H1 (cell line): ENCODE results near the gene ARMC6. TPM values are rescaled to one million over a fixed set of nuclear protein-coding genes. Genes with fewer than 3 reads are reported as not detected.

Experiments used
- BRCA1 ChIP-seq: IDR thresholded peaks from 2 replicates; pipeline ENCODE4 v1.6.1; 2012; ENCODE audit warnings: low read depth, low read length, improper control_type of control experiment
- EGR1 ChIP-seq: IDR thresholded peaks from 2 replicates; pipeline ENCODE4 v1.6.1; 2011; ENCODE audit warnings: low read depth, low read length, borderline replicate concordance
- EP300 ChIP-seq, 2 experiments: IDR thresholded peaks; 1 replicate in 1 of 2; 2 replicates in 1 of 2; pipeline ENCODE4 v1.6.1; 2011 to 2012; ENCODE audit warnings: low read depth in 2 of 2, low read length in 2 of 2, mild to moderate bottlenecking in 2 of 2, borderline replicate concordance in 1 of 2, inconsistent platforms in 1 of 2, moderate library complexity in 1 of 2
- HDAC2 ChIP-seq, 2 experiments: fragments of 300-600 bp in 1 of 2; sonication (generic) in 1 of 2; IDR thresholded peaks; 2 replicates each; pipeline ENCODE4 v1.6.1; 2011 to 2012; ENCODE audit warnings: low read depth in 2 of 2, low read length in 2 of 2, mild to moderate bottlenecking in 2 of 2, moderate library complexity in 2 of 2, borderline replicate concordance in 1 of 2, inconsistent platforms in 1 of 2
- POLR2A ChIP-seq, 2 experiments: IDR thresholded peaks; 1 replicate in 1 of 2; 2 replicates in 1 of 2; pipeline ENCODE4 v1.6.1; 2011; ENCODE audit warnings: low read depth in 2 of 2, low read length in 2 of 2, mild to moderate bottlenecking in 2 of 2; ENCODE audit errors: control extremely low read depth in 1 of 2
- POLR2AphosphoS5 ChIP-seq: IDR thresholded peaks from 2 replicates; pipeline ENCODE4 v1.6.1; 2011; ENCODE audit warnings: low read depth, low read length
- POU5F1 ChIP-seq: IDR thresholded peaks from 2 replicates; pipeline ENCODE4 v1.6.1; 2011; ENCODE audit warnings: low read depth, mild to moderate bottlenecking, low read length, moderate library complexity
- RNF2 ChIP-seq: fragments of 200-900, 300-1000 bp; sonication (generic); IDR thresholded peaks from 2 replicates; pipeline ENCODE4 v1.7.1; 2016; ENCODE audit warnings: borderline replicate concordance, low read depth, mild to moderate bottlenecking, antibody characterized with exemption, low read length; ENCODE audit not compliant: poor library complexity, severe bottlenecking; ENCODE audit errors: missing control alignments
- SRF ChIP-seq: IDR thresholded peaks from 2 replicates; pipeline ENCODE4 v1.6.1; 2011; ENCODE audit warnings: mild to moderate bottlenecking, low read depth, low read length, moderate library complexity
- polyA plus RNA-seq, 7 experiments: library from polyadenylated mRNA; depleted of rRNA in 3 of 7; stranded (reverse) in 5 of 7; unstranded in 2 of 7; fragments of >200 nt in 5 of 7; fragments of 200-250 nt in 2 of 7; gene quantifications; 1 replicate in 5 of 7; 2 replicates in 1 of 7; 4 replicates in 1 of 7; pipeline versions ENCODE4 v1.2.1 to v1.2.3, GENCODE V29; 2011 to 2013; ENCODE audit warnings: missing spikeins in 2 of 7, mixed read lengths in 2 of 7
- total RNA-seq: library from RNA; stranded (reverse); fragmentation: NEBNext Ultra II Directional; extraction: Animal tissue kit (Norgen Biotek cat#: 25700); gene quantifications from 2 replicates; pipeline ENCODE4 v1.2.1, GENCODE V29; 2021

The ARMC6 gene
- total and polyA plus RNA-seq, 2 of the 8 experiments (the other 6 are each of a cell fraction or from before 2014, with no cell fraction given), result 67.1 to 68.3 TPM

DNA sequence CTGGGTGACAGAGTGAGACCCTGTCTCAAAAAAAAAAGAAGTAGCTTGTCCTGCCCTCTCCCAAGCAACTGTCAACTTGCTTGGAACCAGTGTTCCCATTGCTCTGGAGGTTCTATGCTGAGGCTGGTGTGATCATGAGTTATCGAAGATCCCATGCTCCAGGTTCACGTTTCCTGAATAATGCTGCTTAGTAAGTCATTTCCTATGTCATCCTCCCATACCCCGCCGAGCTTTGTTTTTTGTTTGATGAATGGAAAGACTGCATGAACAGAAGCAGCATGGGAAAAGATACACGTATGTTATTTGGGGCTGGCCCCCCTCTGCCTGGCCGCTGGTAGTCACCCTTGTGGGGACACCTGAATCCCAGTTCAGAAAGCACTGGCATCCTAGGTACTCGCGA lies 41.7 kb downstream of the ARMC6 start (continued):
- TF ChIP-seq POU5F1 (no peak), POLR2A (IDR thresholded peaks at IDR 0.05; ENCODE audit: control extremely low read depth in 1 of 2, low read depth in 2 of 2, low read length in 2 of 2) (no peak), SRF (no peak), BRCA1 (no peak), EP300 (IDR thresholded peaks at IDR 0.05; ENCODE audit: borderline replicate concordance in 1 of 2, low read depth in 2 of 2, low read length in 2 of 2) (no peak), POLR2AphosphoS5 (no peak), HDAC2 (IDR thresholded peaks at IDR 0.05; ENCODE audit: borderline replicate concordance in 1 of 2, low read depth in 2 of 2, low read length in 2 of 2) (no peak), EGR1 (no peak), RNF2 (no peak)
